ENCODE results near the gene PSMB11. TPM values are rescaled to one million over a fixed set of nuclear protein-coding genes. Genes with fewer than 3 reads are reported as not detected.

The PSMB11 gene
- total RNA-seq, 1 experiment from 2014 or later = not detected

- DNase-seq (ENCODE audit: unreplicated experiment) = no peak
- H3K36me3 Mint-ChIP-seq (ENCODE audit: insufficient read depth, unreplicated experiment) = peaks cover 91% of the 10 kb centered on the region
- peaks cover 11% of the 10 kb centered on the region for H3K4me1 Mint-ChIP-seq (ENCODE audit: insufficient read depth, unreplicated experiment)
- ChIA-PET POLR2A (interaction anchor here (0.6 to 1.8 kb wide), 2 partner anchors 9 to 119 kb away, joined by 3 to 9 read pairs; partner anchors contain the start of genes ACIN1 and C14orf119), CTCF (interaction anchor here (0.6 to 8.9 kb wide), 4 partner anchors 7 to 22 kb away, joined by 3 to 105 read pairs (median 5); no protein-coding TSS in a partner anchor)
- BruUV-seq (replicated peaks) = no TSS peak
- intact Hi-C loops (cut with micrococcal nuclease) = no loop called here
- H3K4me3 Mint-ChIP-seq (ENCODE audit: unreplicated experiment) = no peak overlapping the region
- no peak overlapping the region for H3K27ac Mint-ChIP-seq (ENCODE audit: low read depth, unreplicated experiment)
- no peak for TF ChIP-seq CTCF (IDR thresholded peaks at IDR 0.05; ENCODE audit: unreplicated experiment)
- H3K27me3 Mint-ChIP-seq (ENCODE audit: insufficient read depth, unreplicated experiment) = no peaks in the 10 kb centered on the region
- H3K9me3 Mint-ChIP-seq (ENCODE audit: unreplicated experiment) = no peaks in the 10 kb centered on the region
Observed at GRCh38 chr14:23085458-23085857, 43.4 kb downstream of the PSMB11 start.

DNA sequence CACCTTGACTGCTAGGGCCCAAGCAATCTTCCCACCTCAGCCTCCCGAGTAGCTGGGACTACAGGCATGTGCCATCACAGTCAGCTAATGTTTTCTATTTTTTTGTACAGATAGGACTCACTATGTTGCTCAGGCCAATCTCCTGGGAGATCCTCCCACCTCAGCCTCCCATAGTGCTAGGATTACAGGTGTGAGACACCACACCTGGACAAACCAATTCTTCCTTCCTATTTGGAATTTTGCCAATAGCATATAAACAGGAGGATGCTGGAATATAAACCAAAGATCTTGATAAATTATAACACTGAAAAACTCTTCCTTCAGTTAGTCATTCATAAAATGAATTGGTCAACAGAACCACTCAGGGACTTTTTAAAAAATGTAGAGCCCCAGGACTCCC, 44.6 kb downstream of the PSMB11 start:
- BruUV-seq (replicated peaks) = no TSS peak
- intact Hi-C loops (cut with micrococcal nuclease) = no loop called here
- Mint-ChIP-seq H3K36me3 (ENCODE audit: insufficient read depth, unreplicated experiment) (peaks cover 91% of the 10 kb centered on the region), H3K27ac (ENCODE audit: low read depth, unreplicated experiment) (peak overlapping the region; percentile 35), H3K4me3 (ENCODE audit: unreplicated experiment) (no peak overlapping the region), H3K27me3 (ENCODE audit: insufficient read depth, unreplicated experiment) (no peaks in the 10 kb centered on the region), H3K9me3 (ENCODE audit: unreplicated experiment) (no peaks in the 10 kb centered on the region), H3K4me1 (ENCODE audit: insufficient read depth, unreplicated experiment) (peaks cover 7% of the 10 kb centered on the region)
- DNase-seq (ENCODE audit: unreplicated experiment) = no peak
- POLR2A ChIA-PET = interaction anchor here (1.2 kb wide), 1 partner anchor 104 kb away, joined by 3 read pairs; no protein-coding TSS in a partner anchor
- CTCF ChIA-PET = interaction anchor here (1.0 to 8.9 kb wide), 2 partner anchors 9 to 18 kb away, joined by 6 to 105 read pairs; no protein-coding TSS in a partner anchor
- no peak for TF ChIP-seq CTCF (IDR thresholded peaks at IDR 0.05; ENCODE audit: unreplicated experiment)

- BruUV-seq (replicated peaks) = no TSS peak
- no peak overlapping the region for H3K4me3 Mint-ChIP-seq (ENCODE audit: unreplicated experiment)
- H3K27ac Mint-ChIP-seq (ENCODE audit: low read depth, unreplicated experiment) = no peak overlapping the region
- H3K9me3 Mint-ChIP-seq (ENCODE audit: unreplicated experiment) = no peaks in the 10 kb centered on the region
- ChIA-PET POLR2A (interaction anchor here (1.2 to 1.3 kb wide), 2 partner anchors 9 to 20 kb away, joined by 3 to 4 read pairs; no protein-coding TSS in a partner anchor), CTCF (interaction anchor here (0.5 to 8.9 kb wide), 6 partner anchors 12 to 171 kb away, joined by 3 to 105 read pairs (median 6); partner anchors contain the start of gene RBM23)
- intact Hi-C loops (cut with micrococcal nuclease) = no loop called here
- peaks cover 13% of the 10 kb centered on the region for H3K4me1 Mint-ChIP-seq (ENCODE audit: insufficient read depth, unreplicated experiment)
- no peak for DNase-seq (ENCODE audit: unreplicated experiment)
- H3K27me3 Mint-ChIP-seq (ENCODE audit: insufficient read depth, unreplicated experiment) = no peaks in the 10 kb centered on the region
- peaks cover 77% of the 10 kb centered on the region for H3K36me3 Mint-ChIP-seq (ENCODE audit: insufficient read depth, unreplicated experiment)
- no peak for TF ChIP-seq CTCF (IDR thresholded peaks at IDR 0.05; ENCODE audit: unreplicated experiment)
Observed at GRCh38 chr14:23089498-23090253, 47.7 kb downstream of the PSMB11 start.

DNA sequence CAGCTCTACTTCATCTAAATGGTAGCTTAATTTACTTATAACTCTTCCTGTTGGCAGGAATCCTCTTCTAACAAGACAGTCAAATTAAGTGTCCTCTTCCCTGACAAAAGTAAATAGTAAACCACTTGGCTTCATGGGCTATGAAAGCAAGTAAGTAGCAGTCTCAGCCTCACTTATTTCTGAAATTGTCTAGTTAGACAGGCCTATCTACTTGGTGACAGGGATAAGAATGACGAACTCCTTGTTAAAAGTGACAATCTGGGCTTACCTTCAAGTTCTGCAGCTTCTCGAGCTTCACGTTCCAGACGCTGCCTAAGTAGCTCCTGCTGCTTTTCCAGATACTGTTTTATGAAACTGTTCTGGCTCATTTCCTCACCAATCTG, 48.2 kb downstream of the PSMB11 start:
- no peak for TF ChIP-seq CTCF (IDR thresholded peaks at IDR 0.05; ENCODE audit: unreplicated experiment)
- Mint-ChIP-seq H3K9me3 (ENCODE audit: unreplicated experiment) (no peaks in the 10 kb centered on the region), H3K4me3 (ENCODE audit: unreplicated experiment) (no peak overlapping the region), H3K27me3 (ENCODE audit: insufficient read depth, unreplicated experiment) (no peaks in the 10 kb centered on the region), H3K27ac (ENCODE audit: low read depth, unreplicated experiment) (no peak overlapping the region), H3K4me1 (ENCODE audit: insufficient read depth, unreplicated experiment) (peaks cover 13% of the 10 kb centered on the region), H3K36me3 (ENCODE audit: insufficient read depth, unreplicated experiment) (peaks cover 71% of the 10 kb centered on the region)
- CTCF ChIA-PET = interaction anchor here (0.6 to 8.9 kb wide), 5 partner anchors 12 to 126 kb away, joined by 5 to 105 read pairs (median 8); no protein-coding TSS in a partner anchor
- intact Hi-C loops (cut with micrococcal nuclease) = no loop called here
- BruUV-seq (replicated peaks) = no TSS peak
- no peak for DNase-seq (ENCODE audit: unreplicated experiment)
- POLR2A ChIA-PET = interaction anchor here (0.8 to 1.3 kb wide), 3 partner anchors 9 to 20 kb away, joined by 3 to 4 read pairs (median 4); no protein-coding TSS in a partner anchor

All from MCF 10A (cell line).